CD8-positive, alpha-beta memory T cell (primary cell): ENCODE results near the gene OSMR. TPM values are rescaled to one million over a fixed set of nuclear protein-coding genes. Genes with fewer than 3 reads are reported as not detected.
"Not testable (repeated sequence)": the region's sequence is repeated elsewhere in the genome, so short reads cannot be mapped to it uniquely, and the experiment has no call there.

ENCODE experiments used
- CTCF ChIA-PET: fragments of 350-600 bp; sonication (Branson Sonifier 250); formaldehyde crosslinking; loops from one replicate; lab custom pipeline; 2021; ENCODE audit warnings: antibody characterized with exemption; lab: Charles Lee
- POLR2A ChIA-PET: fragments of 350-600 bp; sonication (Branson Sonifier 250); formaldehyde crosslinking; loops from one replicate; lab custom pipeline; 2021; ENCODE audit warnings: antibody characterized with exemption; lab: Charles Lee
- DNase-seq, 5 donors: peaks; one replicate each; pipeline versions ENCODE4 v3.0.0 to v3.0.0-alpha.2; 2020 to 2022; ENCODE audit warnings: mixed read lengths in 1 of 5
- H3K27ac ChIP-seq: one replicate; pipeline ENCODE4 v1.7.0; 2013; ENCODE audit warnings: low read depth, mild to moderate bottlenecking, low read length, moderate library complexity
- H3K27me3 ChIP-seq: 2 replicates; pipeline ENCODE4 v1.7.0; 2013; ENCODE audit warnings: low read length, mild to moderate bottlenecking; ENCODE audit not compliant: insufficient read depth, poor library complexity, severe bottlenecking
- H3K36me3 ChIP-seq: 2 replicates; pipeline ENCODE4 v1.7.0; 2013; ENCODE audit warnings: mild to moderate bottlenecking, low read length, moderate library complexity; ENCODE audit not compliant: insufficient read depth
- H3K4me1 ChIP-seq: 2 replicates; pipeline ENCODE4 v1.7.0; 2013; ENCODE audit warnings: mild to moderate bottlenecking, low read length, moderate library complexity; ENCODE audit not compliant: insufficient read depth
- H3K4me3 ChIP-seq: 2 replicates; pipeline ENCODE4 v1.7.0; 2013; ENCODE audit warnings: mild to moderate bottlenecking, low read length
- H3K9me3 ChIP-seq: 2 replicates; pipeline ENCODE4 v1.7.0; 2013; ENCODE audit warnings: mild to moderate bottlenecking, low read length
- H3K27ac Mint-ChIP-seq, 8 donors: one replicate each; pipeline ENCODE4 v1.8.0; 2020 to 2021; ENCODE audit warnings: mixed read lengths in 8 of 8, mild to moderate bottlenecking in 6 of 8, inconsistent platforms in 3 of 8, moderate library complexity in 3 of 8
- H3K27me3 Mint-ChIP-seq, 2 donors: one replicate each; pipeline ENCODE4 v1.8.0; 2020 to 2021; ENCODE audit warnings: mixed read lengths in 2 of 2, mild to moderate bottlenecking in 1 of 2, moderate library complexity in 1 of 2
- H3K36me3 Mint-ChIP-seq, 3 donors: one replicate each; pipeline ENCODE4 v1.8.0; 2020 to 2021; ENCODE audit warnings: mixed read lengths in 3 of 3, inconsistent platforms in 1 of 3, mild to moderate bottlenecking in 1 of 3
- H3K4me1 Mint-ChIP-seq, 3 donors: one replicate each; pipeline ENCODE4 v1.8.0; 2020 to 2021; ENCODE audit warnings: mixed read lengths in 3 of 3, inconsistent platforms in 1 of 3, mild to moderate bottlenecking in 1 of 3
- H3K4me3 Mint-ChIP-seq, 7 donors: one replicate each; pipeline ENCODE4 v1.8.0; 2020 to 2021; ENCODE audit warnings: mixed read lengths in 7 of 7, mild to moderate bottlenecking in 6 of 7, moderate library complexity in 4 of 7, inconsistent platforms in 2 of 7
- H3K9me3 Mint-ChIP-seq, 5 donors: one replicate each; pipeline ENCODE4 v1.8.0; 2020 to 2022; ENCODE audit warnings: mixed read lengths in 5 of 5, mild to moderate bottlenecking in 3 of 5, moderate library complexity in 2 of 5, inconsistent platforms in 1 of 5
- polyA plus RNA-seq: library from polyadenylated mRNA; unstranded; fragments of 300-500 nt; fragmentation: Illumina TruSeq; gene quantifications from one replicate; pipeline ENCODE4 v1.2.3, GENCODE V29; 2021
- total RNA-seq, 2 experiments: library from RNA; stranded (reverse); gene quantifications; one replicate each; pipeline ENCODE4 v1.2.3, GENCODE V29; 2021

OSMR gene
- total and polyA plus RNA-seq, 3 experiments from 2014 or later: not detected

GRCh38 chr5:38854907-38855306 lies 9.1 kb downstream of the OSMR start:
- H3K36me3 ChIP-seq: no peaks in the 10 kb centered on the region
- no peaks in the 10 kb centered on the region for H3K4me1 Mint-ChIP-seq
- H3K27me3 Mint-ChIP-seq: peaks cover 22 to 36% of the 10 kb centered on the region in 2 donors
- H3K27me3 ChIP-seq: no peaks in the 10 kb centered on the region
- H3K27ac ChIP-seq: no peak overlapping the region
- no peak overlapping the region for H3K4me3 Mint-ChIP-seq
- peaks cover 7 to 10% (median 9%) of the 10 kb centered on the region in 5 donors for H3K9me3 Mint-ChIP-seq
- no peaks in the 10 kb centered on the region for H3K9me3 ChIP-seq
- no peak overlapping the region for H3K27ac Mint-ChIP-seq
- no peak for DNase-seq
- H3K4me1 ChIP-seq: no peaks in the 10 kb centered on the region
- ChIA-PET CTCF (no interaction called here), POLR2A (no interaction called here)
- H3K36me3 Mint-ChIP-seq: no peaks in the 10 kb centered on the region
- no peak overlapping the region for H3K4me3 ChIP-seq

DNA sequence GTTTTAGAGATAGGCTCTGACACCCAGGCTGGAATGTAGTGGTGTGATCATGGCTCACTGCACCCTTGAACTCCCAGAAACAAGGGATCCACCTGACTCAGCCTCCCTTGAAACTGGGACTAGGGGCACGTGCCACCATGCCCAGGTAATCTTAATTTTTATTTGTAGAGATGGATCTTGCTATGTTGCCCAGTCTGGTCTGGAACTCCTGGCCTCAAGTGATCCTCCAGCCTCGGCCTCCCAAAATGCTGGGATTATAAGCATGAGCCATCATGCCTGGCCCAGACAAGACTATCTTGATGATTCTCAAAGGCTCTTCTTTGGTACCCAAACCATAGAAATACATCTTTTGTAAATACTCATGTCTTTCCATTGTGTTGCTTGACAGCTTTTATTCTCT lies 10.8 kb downstream of the OSMR start:
- no peak overlapping the region for H3K27ac ChIP-seq
- Mint-ChIP-seq H3K4me1 (no peaks in the 10 kb centered on the region), H3K27ac (no peak overlapping the region), H3K36me3 (no peaks in the 10 kb centered on the region), H3K4me3 (no peak overlapping the region), H3K27me3 (peaks cover 13 to 34% of the 10 kb centered on the region in 2 donors), H3K9me3 (peaks cover 4 to 10% (median 8%) of the 10 kb centered on the region in 5 donors)
- no peaks in the 10 kb centered on the region for H3K4me1 ChIP-seq
- ChIA-PET POLR2A (no interaction called here), CTCF (no interaction called here)
- no peak overlapping the region for H3K4me3 ChIP-seq
- no peak for DNase-seq
- H3K36me3 ChIP-seq: no peaks in the 10 kb centered on the region
- H3K9me3 ChIP-seq: no peaks in the 10 kb centered on the region
- H3K27me3 ChIP-seq: no peaks in the 10 kb centered on the region

GRCh38 chr5:38858839-38859238 lies 13.0 kb downstream of the OSMR start:
- no peak overlapping the region for H3K27ac ChIP-seq
- Mint-ChIP-seq H3K27ac (no peak overlapping the region), H3K36me3 (no peaks in the 10 kb centered on the region), H3K4me3 (no peak overlapping the region), H3K27me3 (peaks cover 10 to 29% of the 10 kb centered on the region in 2 donors), H3K4me1 (no peaks in the 10 kb centered on the region), H3K9me3 (peaks cover 3 to 10% (median 8%) of the 10 kb centered on the region in 5 donors)
- H3K4me1 ChIP-seq: no peaks in the 10 kb centered on the region
- H3K27me3 ChIP-seq: no peaks in the 10 kb centered on the region
- CTCF ChIA-PET: no interaction called here
- no peaks in the 10 kb centered on the region for H3K9me3 ChIP-seq
- DNase-seq: no peak
- no peak overlapping the region for H3K4me3 ChIP-seq
- H3K36me3 ChIP-seq: no peaks in the 10 kb centered on the region
- POLR2A ChIA-PET: no interaction called here

DNA sequence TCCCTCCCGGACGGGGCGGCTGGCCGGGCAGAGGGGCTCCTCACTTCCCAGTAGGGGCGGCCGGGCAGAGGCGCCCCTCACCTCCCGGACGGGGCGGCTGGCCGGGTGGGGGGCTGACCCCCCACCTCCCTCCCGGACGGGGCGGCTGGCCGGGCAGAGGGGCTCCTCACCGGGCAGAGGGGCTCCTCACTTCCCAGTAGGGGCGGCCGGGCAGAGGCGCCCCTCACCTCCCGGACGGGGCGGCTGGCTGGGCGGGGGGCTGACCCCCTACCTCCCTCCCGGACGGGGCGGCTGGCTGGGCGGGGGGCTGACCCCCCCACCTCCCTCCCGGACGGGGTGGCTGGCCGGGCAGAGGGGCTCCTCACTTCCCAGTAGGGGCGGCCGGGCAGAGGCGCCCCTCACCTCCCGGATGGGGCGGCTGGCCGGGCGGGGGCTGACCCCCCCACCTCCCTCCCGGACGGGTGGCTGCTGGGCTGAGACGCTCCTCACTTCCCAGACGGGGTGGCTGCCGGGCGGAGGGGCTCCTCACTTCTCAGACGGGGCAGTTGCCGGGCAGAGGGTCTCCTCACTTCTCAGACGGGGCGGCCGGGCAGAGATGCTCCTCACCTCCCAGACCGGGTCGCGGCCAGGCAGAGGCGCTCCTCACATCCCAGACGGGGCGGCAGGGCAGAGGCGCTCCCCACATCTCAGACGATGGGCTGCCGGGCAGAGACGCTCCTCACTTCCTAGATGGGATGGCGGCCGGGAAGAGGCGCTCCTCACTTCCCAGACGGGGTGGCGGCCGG lies 16.4 kb downstream of the OSMR start:
- H3K36me3 ChIP-seq, H3K9me3 ChIP-seq, CTCF ChIA-PET, H3K4me1 Mint-ChIP-seq, POLR2A ChIA-PET, H3K27ac Mint-ChIP-seq, H3K4me1 ChIP-seq, DNase-seq, H3K4me3 Mint-ChIP-seq, H3K27me3 ChIP-seq, H3K27ac ChIP-seq, H3K4me3 ChIP-seq, H3K36me3 Mint-ChIP-seq: not testable (repeated sequence)
- H3K27me3 Mint-ChIP-seq: peaks cover 4 to 20% of the 10 kb centered on the region in 2 donors
- peaks cover 19 to 26% (median 21%) of the 10 kb centered on the region in 5 donors for H3K9me3 Mint-ChIP-seq

DNA sequence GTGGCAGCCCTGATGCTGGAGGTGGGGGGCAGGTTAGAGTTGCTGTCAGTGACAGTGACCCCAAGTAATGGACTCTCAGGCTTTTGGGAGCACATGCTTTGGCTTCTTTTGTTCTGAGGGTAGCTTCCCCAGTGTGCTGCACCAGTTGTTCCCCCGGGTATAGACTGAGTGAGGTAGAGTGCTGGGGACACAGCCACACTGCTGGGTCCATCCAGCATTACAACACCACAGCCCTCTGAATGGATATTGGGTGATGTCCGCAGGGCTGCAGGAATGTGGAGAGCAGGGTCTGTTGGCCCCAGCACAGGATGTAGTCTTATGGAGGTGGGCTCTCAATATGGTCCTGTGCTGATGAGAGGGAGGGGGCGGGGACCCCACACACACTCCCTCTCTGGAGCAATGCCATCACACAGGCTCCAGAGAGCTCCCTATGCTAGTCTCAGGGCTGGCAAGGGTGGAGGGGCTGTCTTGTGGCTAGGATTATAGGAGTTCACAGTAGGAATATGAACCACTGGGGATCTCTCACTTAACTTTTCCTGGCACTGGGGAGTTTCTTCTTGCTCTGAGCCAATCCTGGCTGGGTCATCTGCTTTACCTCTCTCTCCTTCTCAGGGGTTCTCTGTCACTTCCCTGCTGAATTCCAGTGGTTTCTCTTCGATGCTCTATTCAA lies 20.7 kb downstream of the OSMR start:
- Mint-ChIP-seq H3K9me3 (peaks cover 16 to 23% (median 18%) of the 10 kb centered on the region in 5 donors), H3K4me1 (no peaks in the 10 kb centered on the region), H3K4me3 (no peak overlapping the region), H3K27ac (no peak overlapping the region), H3K27me3 (peaks cover 2 to 20% of the 10 kb centered on the region in 2 donors), H3K36me3 (peaks cover 0 to 2% (median 0%) of the 10 kb centered on the region in 3 donors)
- Histone ChIP-seq H3K9me3 (no peaks in the 10 kb centered on the region), H3K27me3 (no peaks in the 10 kb centered on the region), H3K27ac (no peak overlapping the region), H3K4me3 (no peak overlapping the region), H3K36me3 (no peaks in the 10 kb centered on the region), H3K4me1 (no peaks in the 10 kb centered on the region)
- no peak for DNase-seq
- POLR2A ChIA-PET: no interaction called here
- CTCF ChIA-PET: no interaction called here

- H3K4me1 Mint-ChIP-seq: no peaks in the 10 kb centered on the region
- no peak overlapping the region for H3K4me3 ChIP-seq
- POLR2A ChIA-PET: no interaction called here
Observed at GRCh38 chr5:38867032-38867398, 21.2 kb downstream of the OSMR start.

GRCh38 chr5:38867416-38867815 lies 21.6 kb downstream of the OSMR start:
- CTCF ChIA-PET: no interaction called here
- H3K27me3 ChIP-seq: no peaks in the 10 kb centered on the region
- no peak overlapping the region for H3K27ac Mint-ChIP-seq
- H3K4me1 Mint-ChIP-seq: no peaks in the 10 kb centered on the region
- H3K36me3 ChIP-seq: no peaks in the 10 kb centered on the region
- POLR2A ChIA-PET: no interaction called here
- H3K9me3 Mint-ChIP-seq: peaks cover 16 to 23% (median 18%) of the 10 kb centered on the region in 5 donors
- peaks cover 2 to 24% of the 10 kb centered on the region in 2 donors for H3K27me3 Mint-ChIP-seq
- H3K4me3 ChIP-seq: no peak overlapping the region
- no peak for DNase-seq
- H3K4me3 Mint-ChIP-seq: no peak overlapping the region
- peaks cover 0 to 2% (median 0%) of the 10 kb centered on the region in 3 donors for H3K36me3 Mint-ChIP-seq
- no peaks in the 10 kb centered on the region for H3K9me3 ChIP-seq
- no peaks in the 10 kb centered on the region for H3K4me1 ChIP-seq
- no peak overlapping the region for H3K27ac ChIP-seq

More at GRCh38 chr5:38867032-38867398, 21.2 kb downstream of the OSMR start:
- Mint-ChIP-seq H3K9me3 (peaks cover 16 to 23% (median 18%) of the 10 kb centered on the region in 5 donors), H3K4me3 (no peak overlapping the region), H3K27ac (no peak overlapping the region), H3K36me3 (peaks cover 0 to 2% (median 0%) of the 10 kb centered on the region in 3 donors), H3K27me3 (peaks cover 2 to 21% of the 10 kb centered on the region in 2 donors)
- Histone ChIP-seq H3K36me3 (no peaks in the 10 kb centered on the region), H3K4me1 (no peaks in the 10 kb centered on the region), H3K27ac (no peak overlapping the region), H3K9me3 (no peaks in the 10 kb centered on the region), H3K27me3 (no peaks in the 10 kb centered on the region)
- CTCF ChIA-PET: no interaction called here
- no peak for DNase-seq

DNA sequence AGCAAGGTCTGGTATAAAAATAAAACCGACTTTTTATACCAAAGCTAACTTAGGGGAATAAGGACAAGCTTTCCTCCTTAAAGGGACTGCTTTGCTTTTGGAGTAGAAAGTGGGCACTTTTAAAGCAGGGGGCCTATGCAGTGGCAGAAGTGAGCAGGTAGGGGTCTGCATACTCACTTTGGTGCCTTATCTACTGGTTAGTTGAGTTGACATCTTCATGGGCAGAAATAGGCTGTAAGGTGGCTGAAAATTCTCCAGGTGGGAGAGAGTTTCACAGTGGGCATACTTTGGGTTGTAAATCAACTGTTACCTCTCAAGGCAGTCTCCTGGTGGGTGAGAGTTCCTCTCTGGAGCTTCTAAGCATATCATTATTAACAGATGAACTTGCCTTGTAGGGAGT lies 24.8 kb downstream of the OSMR start:
- ChIA-PET CTCF (no interaction called here), POLR2A (no interaction called here)
- Mint-ChIP-seq H3K9me3 (peaks cover 0 to 3% (median 2%) of the 10 kb centered on the region in 5 donors), H3K27me3 (peaks cover 2 to 49% of the 10 kb centered on the region in 2 donors), H3K27ac (no peak overlapping the region), H3K4me3 (no peak overlapping the region), H3K36me3 (no peaks in the 10 kb centered on the region), H3K4me1 (no peaks in the 10 kb centered on the region)
- H3K27ac ChIP-seq: no peak overlapping the region
- no peaks in the 10 kb centered on the region for H3K9me3 ChIP-seq
- DNase-seq: no peak
- no peaks in the 10 kb centered on the region for H3K4me1 ChIP-seq
- H3K36me3 ChIP-seq: no peaks in the 10 kb centered on the region
- no peak overlapping the region for H3K4me3 ChIP-seq
- no peaks in the 10 kb centered on the region for H3K27me3 ChIP-seq
